ENCODE data around the gene CCND1. TPM values are rescaled to one million over a fixed set of nuclear protein-coding genes. Genes with fewer than 3 reads are reported as not detected.

Gene CCND1
- total and polyA plus RNA-seq, 2 of the 8 experiments (the other 6 are each of a cell fraction or from before 2014, with no cell fraction given), result 64.5 to 170 TPM

DNA sequence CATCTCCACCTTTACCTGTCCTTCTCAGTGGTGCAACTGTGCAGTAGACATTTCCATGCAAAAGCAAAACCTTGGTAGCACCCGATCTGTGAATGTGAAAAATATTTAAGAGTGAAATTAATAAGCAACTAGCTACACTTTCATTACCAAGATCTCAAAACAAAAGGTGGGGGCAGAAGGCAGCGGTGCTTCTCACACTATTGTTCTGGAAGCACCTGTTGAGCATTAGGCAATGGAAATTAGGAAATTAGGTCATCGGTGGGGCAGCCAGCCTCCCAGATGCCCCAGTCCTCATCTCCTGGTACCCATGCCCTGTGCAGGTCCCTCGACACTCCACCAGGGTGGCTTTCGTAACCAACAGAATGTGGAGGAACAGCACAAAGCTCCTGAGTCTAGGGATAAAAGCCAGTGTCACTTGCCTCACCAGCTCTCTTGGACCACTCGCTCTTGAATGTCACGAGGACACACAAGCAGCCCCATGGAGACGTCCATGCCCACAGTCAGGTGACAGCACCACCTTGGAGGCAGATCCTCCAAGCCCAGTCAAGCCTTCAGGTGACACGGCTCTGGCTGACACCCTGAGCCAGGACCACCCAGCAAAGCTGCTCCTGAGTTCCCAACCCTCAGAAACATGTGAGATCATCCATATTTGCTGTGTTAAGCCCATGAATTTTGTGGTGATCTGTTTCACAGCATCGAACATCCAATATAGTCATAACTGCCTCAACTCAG is 30.9 kb downstream of the CCND1 start (continued):
- no peak for TF ChIP-seq KDM5A (IDR thresholded peaks at IDR 0.05; ENCODE audit: low read length)
- TF ChIP-seq, protein P1, sequence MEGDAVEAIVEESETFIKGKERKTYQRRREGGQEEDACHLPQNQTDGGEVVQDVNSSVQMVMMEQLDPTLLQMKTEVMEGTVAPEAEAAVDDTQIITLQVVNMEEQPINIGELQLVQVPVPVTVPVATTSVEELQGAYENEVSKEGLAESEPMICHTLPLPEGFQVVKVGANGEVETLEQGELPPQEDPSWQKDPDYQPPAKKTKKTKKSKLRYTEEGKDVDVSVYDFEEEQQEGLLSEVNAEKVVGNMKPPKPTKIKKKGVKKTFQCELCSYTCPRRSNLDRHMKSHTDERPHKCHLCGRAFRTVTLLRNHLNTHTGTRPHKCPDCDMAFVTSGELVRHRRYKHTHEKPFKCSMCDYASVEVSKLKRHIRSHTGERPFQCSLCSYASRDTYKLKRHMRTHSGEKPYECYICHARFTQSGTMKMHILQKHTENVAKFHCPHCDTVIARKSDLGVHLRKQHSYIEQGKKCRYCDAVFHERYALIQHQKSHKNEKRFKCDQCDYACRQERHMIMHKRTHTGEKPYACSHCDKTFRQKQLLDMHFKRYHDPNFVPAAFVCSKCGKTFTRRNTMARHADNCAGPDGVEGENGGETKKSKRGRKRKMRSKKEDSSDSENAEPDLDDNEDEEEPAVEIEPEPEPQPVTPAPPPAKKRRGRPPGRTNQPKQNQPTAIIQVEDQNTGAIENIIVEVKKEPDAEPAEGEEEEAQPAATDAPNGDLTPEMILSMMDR (IDR thresholded peaks at IDR 0.05; ENCODE audit: control extremely low read depth in 1 of 3, insufficient read depth in 1 of 3, low read depth in 1 of 3, low read length in 3 of 3), result no peak
- TF ChIP-seq EP300 (IDR thresholded peaks at IDR 0.05; ENCODE audit: borderline replicate concordance in 1 of 2, low read depth in 2 of 2, low read length in 2 of 2), result no peak
- no peak for TF ChIP-seq SP1 (IDR thresholded peaks at IDR 0.05; ENCODE audit: low read depth, low read length)
- TF ChIP-seq BACH1 (IDR thresholded peaks at IDR 0.05; ENCODE audit: low read length), result no peak

Data from H1 (cell line).